H1 (cell line): ENCODE results near the gene RBAK. TPM values are rescaled to one million over a fixed set of nuclear protein-coding genes. Genes with fewer than 3 reads are reported as not detected.

ENCODE experiments used
- CTCF ChIA-PET: fragments of 300-600 bp; sonication (Branson Sonifier 250); formaldehyde crosslinking; loops from one replicate; lab custom pipeline; 2021; ENCODE audit not compliant: partially characterized antibody; lab: Charles Lee
- POLR2A ChIA-PET: fragments of 300-600 bp; sonication (Branson Sonifier 250); formaldehyde crosslinking; loops from one replicate; lab custom pipeline; 2021; ENCODE audit warnings: inconsistent platforms; ENCODE audit not compliant: partially characterized antibody; lab: Charles Lee
- DNase-seq, 2 experiments: peaks; one replicate each; pipeline versions ENCODE4 v3.0.0 to v3.0.0-alpha.2; 2010 to 2022; ENCODE audit warnings: low spot score in 2 of 2, low read depth in 1 of 2, mixed read lengths in 1 of 2
- FAIRE-seq: peaks from 2 replicates; lab custom pipeline; 2011; peaks lifted over from hg19 to GRCh38; lab: Jason Lieb, UNC
- H2AFZ ChIP-seq: 2 replicates; pipeline ENCODE4 v1.8.1; 2012; ENCODE audit warnings: low read length, inconsistent platforms
- H2AK5ac ChIP-seq: 2 replicates; pipeline ENCODE4 v1.6.1; 2013; ENCODE audit warnings: low read depth, low read length
- H2BK120ac ChIP-seq: replicated peaks from 2 replicates; pipeline ENCODE3; 2013; ENCODE audit warnings: low read depth, low read length, inconsistent platforms
- H2BK12ac ChIP-seq: 2 replicates; pipeline ENCODE4 v1.6.1; 2013; ENCODE audit warnings: low read depth, low read length
- H2BK15ac ChIP-seq: 2 replicates; pipeline ENCODE4 v1.6.1; 2013; ENCODE audit warnings: low read length
- H2BK20ac ChIP-seq: 2 replicates; pipeline ENCODE4 v1.6.1; 2013; ENCODE audit warnings: low read length
- H2BK5ac ChIP-seq: 2 replicates; pipeline ENCODE4 v1.6.1; 2013; ENCODE audit warnings: low read depth, low read length
- H3K14ac ChIP-seq: 2 replicates; pipeline ENCODE4 v1.6.1; 2013; ENCODE audit warnings: inconsistent platforms; ENCODE audit not compliant: insufficient read length
- H3K18ac ChIP-seq: 2 replicates; pipeline ENCODE4 v1.6.1; 2013; ENCODE audit warnings: low read length; ENCODE audit errors: extremely low read depth
- H3K23ac ChIP-seq: 2 replicates; pipeline ENCODE4 v1.6.1; 2013; ENCODE audit warnings: inconsistent platforms; ENCODE audit not compliant: insufficient read length
- H3K23me2 ChIP-seq: 2 replicates; pipeline ENCODE4 v1.6.1; 2013; ENCODE audit warnings: low read depth, low read length
- H3K27ac ChIP-seq: 2 replicates; pipeline ENCODE4 v1.6.1; 2011; ENCODE audit warnings: low read depth, low read length, inconsistent platforms
- H3K27me3 ChIP-seq, 4 experiments: replicated peaks in 1 of 4; 1 replicate in 1 of 4; 2 replicates in 3 of 4; pipeline versions ENCODE4 v1.6.1 to v1.8.1; 2011 to 2013; ENCODE audit warnings: low read length in 3 of 4, mild to moderate bottlenecking in 3 of 4, inconsistent platforms in 2 of 4, mixed read lengths in 2 of 4, moderate library complexity in 1 of 4; ENCODE audit not compliant: control insufficient read depth in 3 of 4, insufficient read depth in 3 of 4; ENCODE audit errors: extremely low read depth in 1 of 4
- H3K36me3 ChIP-seq, 4 experiments: 2 replicates each; pipeline versions ENCODE4 v1.6.1 to v1.8.1; 2011 to 2013; ENCODE audit warnings: mild to moderate bottlenecking in 4 of 4, low read length in 3 of 4, moderate library complexity in 2 of 4, control low read depth in 1 of 4, inconsistent platforms in 1 of 4; ENCODE audit not compliant: insufficient read depth in 4 of 4, control insufficient read depth in 2 of 4
- H3K4ac ChIP-seq: replicated peaks from 2 replicates; pipeline ENCODE3; 2013; ENCODE audit warnings: low read length, low read depth, mixed read lengths, inconsistent platforms; ENCODE audit not compliant: insufficient read length
- H3K4me1 ChIP-seq, 4 experiments: replicated peaks in 1 of 4; 1 replicate in 1 of 4; 2 replicates in 3 of 4; pipeline versions ENCODE4 v1.6.1 to v1.8.1; 2011 to 2013; ENCODE audit warnings: low read length in 3 of 4, inconsistent platforms in 2 of 4, mixed read lengths in 1 of 4; ENCODE audit not compliant: insufficient read depth in 4 of 4, control insufficient read depth in 3 of 4
- H3K4me2 ChIP-seq, 2 experiments: 2 replicates each; pipeline versions ENCODE4 v1.6.1 to v1.8.1; 2011 to 2013; ENCODE audit warnings: low read depth in 2 of 2, low read length in 2 of 2, control low read depth in 1 of 2, inconsistent platforms in 1 of 2, mild to moderate bottlenecking in 1 of 2; ENCODE audit not compliant: insufficient read depth in 1 of 2
- H3K4me3 ChIP-seq, 4 experiments: fragments of 200-600, 300-600 bp in 1 of 4; sonication (generic), shearing (Covaris generic), sonication (Bioruptor Twin) in 1 of 4; 2 replicates each; pipeline versions ENCODE4 v1.5.1 to v1.8.1; 2011 to 2016; ENCODE audit warnings: low read length in 4 of 4, low read depth in 3 of 4, control low read depth in 2 of 4, inconsistent platforms in 2 of 4, mild to moderate bottlenecking in 2 of 4, mixed read lengths in 1 of 4, moderate library complexity in 1 of 4; ENCODE audit not compliant: insufficient read depth in 2 of 4; ENCODE audit errors: extremely low read depth in 1 of 4
- H3K56ac ChIP-seq: replicated peaks from 2 replicates; pipeline ENCODE3; 2013; ENCODE audit warnings: low read depth, mild to moderate bottlenecking, mixed read lengths, low read length, inconsistent platforms; ENCODE audit not compliant: insufficient read length
- H3K79me1 ChIP-seq: 2 replicates; pipeline ENCODE4 v1.6.1; 2013; ENCODE audit warnings: low read depth, low read length, control low read depth
- H3K79me2 ChIP-seq, 2 experiments: 2 replicates each; pipeline versions ENCODE4 v1.6.1 to v1.8.1; 2012 to 2013; ENCODE audit warnings: low read length in 2 of 2, mild to moderate bottlenecking in 2 of 2, inconsistent platforms in 1 of 2; ENCODE audit not compliant: insufficient read depth in 2 of 2, control insufficient read depth in 1 of 2
- H3K9ac ChIP-seq, 4 experiments: replicated peaks in 1 of 4; 1 replicate in 1 of 4; 2 replicates in 3 of 4; pipeline versions ENCODE4 v1.6.1 to v1.8.1; 2011 to 2013; ENCODE audit warnings: low read depth in 3 of 4, low read length in 3 of 4, control low read depth in 2 of 4, mild to moderate bottlenecking in 2 of 4, moderate library complexity in 2 of 4, inconsistent platforms in 1 of 4; ENCODE audit errors: extremely low read depth in 1 of 4
- H3K9me3 ChIP-seq, 2 experiments: 2 replicates each; pipeline versions ENCODE4 v1.6.1 to v1.8.1; 2012 to 2013; ENCODE audit warnings: mild to moderate bottlenecking in 2 of 2, moderate library complexity in 2 of 2, control low read depth in 1 of 2, inconsistent platforms in 1 of 2, low read depth in 1 of 2, low read length in 1 of 2, mixed read lengths in 1 of 2; ENCODE audit not compliant: insufficient read depth in 2 of 2
- H4K20me1 ChIP-seq, 2 experiments: replicated peaks in 1 of 2; 2 replicates each; pipeline versions ENCODE3 to v1.8.1; 2011 to 2013; ENCODE audit warnings: inconsistent platforms in 2 of 2, low read length in 2 of 2, mild to moderate bottlenecking in 1 of 2; ENCODE audit not compliant: insufficient read depth in 2 of 2, control insufficient read depth in 1 of 2
- H4K5ac ChIP-seq: 2 replicates; pipeline ENCODE4 v1.6.1; 2013; ENCODE audit warnings: low read length, low read depth, mixed read lengths, inconsistent platforms; ENCODE audit not compliant: insufficient read length
- H4K8ac ChIP-seq: 2 replicates; pipeline ENCODE4 v1.8.0; 2013; ENCODE audit warnings: mild to moderate bottlenecking, moderate library complexity, low read length, inconsistent platforms; ENCODE audit not compliant: insufficient read depth; ENCODE audit errors: extremely low read depth
- H4K91ac ChIP-seq: replicated peaks from 2 replicates; pipeline ENCODE3; 2013; ENCODE audit warnings: low read length, mixed read lengths, inconsistent platforms; ENCODE audit not compliant: insufficient read length
- ASH2L ChIP-seq: fragments of 200-600, 300-600 bp; sonication (generic); IDR thresholded peaks from one replicate; pipeline ENCODE4 v1.7.1; 2017; ENCODE audit warnings: low read length
- CHD2 ChIP-seq: IDR thresholded peaks from 2 replicates; pipeline ENCODE4 v1.6.1; 2012; ENCODE audit warnings: low read length, improper control_type of control experiment
- CTCF ChIP-seq, 3 experiments: IDR thresholded peaks; 1 replicate in 2 of 3; 2 replicates in 1 of 3; pipeline versions ENCODE4 v1.5.1 to v1.6.1; 2011; ENCODE audit warnings: low read length in 3 of 3, mild to moderate bottlenecking in 3 of 3, inconsistent platforms in 2 of 3, low read depth in 1 of 3, moderate library complexity in 1 of 3; ENCODE audit not compliant: insufficient read depth in 1 of 3; ENCODE audit errors: control extremely low read depth in 1 of 3
- KDM1A ChIP-seq: fragments of 200-600, 300-600 bp; sonication (generic); IDR thresholded peaks from 2 replicates; pipeline ENCODE4 v1.7.1; 2016; ENCODE audit warnings: mild to moderate bottlenecking, low read length, borderline replicate concordance
- KDM4A ChIP-seq: IDR thresholded peaks from one replicate; pipeline ENCODE4 v1.7.1; 2012; ENCODE audit warnings: low read depth, mild to moderate bottlenecking, moderate library complexity, low read length, inconsistent platforms; ENCODE audit not compliant: severe bottlenecking
- MAX ChIP-seq: IDR thresholded peaks from 2 replicates; pipeline ENCODE4 v1.6.1; 2012; ENCODE audit warnings: inconsistent platforms
- PHF8 ChIP-seq: fragments of 200-600 bp; sonication (generic); conservative IDR thresholded peaks from 2 replicates; pipeline ENCODE4 v1.7.1; 2012; ENCODE audit warnings: low read depth, mild to moderate bottlenecking, inconsistent platforms, low read length, moderate library complexity
- SIN3A ChIP-seq, 2 experiments: IDR thresholded peaks in 1 of 2; conservative IDR thresholded peaks in 1 of 2; 2 replicates each; pipeline ENCODE4 v1.6.1; 2011 to 2012; ENCODE audit warnings: low read length in 2 of 2, improper control_type of control experiment in 1 of 2, low read depth in 1 of 2, mild to moderate bottlenecking in 1 of 2
- WGBS, 2 experiments: shearing (Covaris generic) in 1 of 2; methylation state at CpG; one replicate each; pipeline versions ENCODE4 v1.1.6 to v1.1.7; 2013 to 2015; ENCODE audit warnings: low lambda C conversion rate in 2 of 2, mixed read lengths in 2 of 2, inconsistent platforms in 1 of 2, low coverage in 1 of 2, missing lambda C conversion rate in 1 of 2; ENCODE audit not compliant: insufficient replicate concordance in 2 of 2, insufficient coverage in 1 of 2, insufficient read length in 1 of 2; ENCODE audit errors: extremely low coverage in 1 of 2, missing lambda C conversion rate in 1 of 2; 5-methylcytosine and 5-hydroxymethylcytosine counted together
- polyA plus RNA-seq, 7 experiments: library from polyadenylated mRNA; depleted of rRNA in 3 of 7; stranded (reverse) in 5 of 7; unstranded in 2 of 7; fragments of >200 nt in 5 of 7; fragments of 200-250 nt in 2 of 7; gene quantifications; 1 replicate in 5 of 7; 2 replicates in 1 of 7; 4 replicates in 1 of 7; pipeline versions ENCODE4 v1.2.1 to v1.2.3, GENCODE V29; 2011 to 2013; ENCODE audit warnings: missing spikeins in 2 of 7, mixed read lengths in 2 of 7
- total RNA-seq: library from RNA; stranded (reverse); fragmentation: NEBNext Ultra II Directional; extraction: Animal tissue kit (Norgen Biotek cat#: 25700); gene quantifications from 2 replicates; pipeline ENCODE4 v1.2.1, GENCODE V29; 2021

RBAK gene
- total and polyA plus RNA-seq, 2 of the 8 experiments (the other 6 are each of a cell fraction or from before 2014, with no cell fraction given): 1.9 to 18.2 TPM

GRCh38 chr7:5083311-5083711 lies 37.7 kb downstream of the RBAK start:
- Histone ChIP-seq H2BK12ac (no peak overlapping the region), H4K20me1 (peaks cover 0 to 3% of the 10 kb centered on the region in 2 experiments), H4K5ac (no peak overlapping the region), H2BK5ac (no peak overlapping the region), H4K8ac (no peak overlapping the region), H3K4ac (no peak overlapping the region), H4K91ac (no peak overlapping the region), H3K79me2 (no peaks in the 10 kb centered on the region), H2AK5ac (no peak overlapping the region), H3K27ac (no peak overlapping the region), H2BK15ac (no peak overlapping the region), H3K27me3 (0 out of 7 replicates have a peak, but pooled peaks cover 0 to 3% (median 1%) of the 10 kb centered on the region in 4 experiments), H3K79me1 (no peaks in the 10 kb centered on the region), H3K36me3 (no peaks in the 10 kb centered on the region), H3K4me2 (no peak overlapping the region), H3K9me3 (peaks cover 4 to 14% of the 10 kb centered on the region in 2 experiments; a peak in 2 of 4 replicates), H3K4me1 (no peaks in the 10 kb centered on the region), H3K18ac (no peak overlapping the region), H3K23ac (no peak overlapping the region), H2BK20ac (no peak overlapping the region), H3K4me3 (no peak overlapping the region), H2AFZ (no peak overlapping the region), H3K9ac (no peak overlapping the region), H2BK120ac (no peak overlapping the region), H3K14ac (no peak overlapping the region), H3K56ac (no peak overlapping the region), H3K23me2 (no peaks in the 10 kb centered on the region)
- ChIA-PET CTCF (interaction anchor here (0.6 to 7.0 kb wide), 6 partner anchors 109 to 353 kb away, joined by 3 to 65 read pairs (median 30); no protein-coding TSS in a partner anchor), POLR2A (no interaction called here)
- TF ChIP-seq ASH2L (no peak), CHD2 (no peak), PHF8 (no peak), CTCF (IDR thresholded peaks at IDR 0.05; ENCODE audit: control extremely low read depth in 1 of 3, insufficient read depth in 1 of 3, low read depth in 1 of 3, low read length in 3 of 3) (no peak), MAX (no peak), SIN3A (conservative IDR thresholded peaks at IDR 0.05 in 1 of 2, IDR thresholded peaks at IDR 0.05 in 1 of 2; ENCODE audit: low read depth in 1 of 2, low read length in 2 of 2) (no peak), KDM4A (no peak), KDM1A (no peak)
- 90% methylated on average over 24 of the region's 24 CpGs; no CpG with 5 or more reads in 1 of the 2 experiments for WGBS, 2 experiments
- DNase-seq (no peak), FAIRE-seq (no peak)
